ENCODE measurements around the gene COA1.
"Not testable (repeated sequence)": the region's sequence is repeated elsewhere in the genome, so short reads cannot be mapped to it uniquely, and the experiment has no call there.

GRCh38 chr7:43627798-43628197 lies 101.5 kb downstream of the COA1 start:
- TF ChIP-seq, protein P1, sequence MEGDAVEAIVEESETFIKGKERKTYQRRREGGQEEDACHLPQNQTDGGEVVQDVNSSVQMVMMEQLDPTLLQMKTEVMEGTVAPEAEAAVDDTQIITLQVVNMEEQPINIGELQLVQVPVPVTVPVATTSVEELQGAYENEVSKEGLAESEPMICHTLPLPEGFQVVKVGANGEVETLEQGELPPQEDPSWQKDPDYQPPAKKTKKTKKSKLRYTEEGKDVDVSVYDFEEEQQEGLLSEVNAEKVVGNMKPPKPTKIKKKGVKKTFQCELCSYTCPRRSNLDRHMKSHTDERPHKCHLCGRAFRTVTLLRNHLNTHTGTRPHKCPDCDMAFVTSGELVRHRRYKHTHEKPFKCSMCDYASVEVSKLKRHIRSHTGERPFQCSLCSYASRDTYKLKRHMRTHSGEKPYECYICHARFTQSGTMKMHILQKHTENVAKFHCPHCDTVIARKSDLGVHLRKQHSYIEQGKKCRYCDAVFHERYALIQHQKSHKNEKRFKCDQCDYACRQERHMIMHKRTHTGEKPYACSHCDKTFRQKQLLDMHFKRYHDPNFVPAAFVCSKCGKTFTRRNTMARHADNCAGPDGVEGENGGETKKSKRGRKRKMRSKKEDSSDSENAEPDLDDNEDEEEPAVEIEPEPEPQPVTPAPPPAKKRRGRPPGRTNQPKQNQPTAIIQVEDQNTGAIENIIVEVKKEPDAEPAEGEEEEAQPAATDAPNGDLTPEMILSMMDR (IDR thresholded peaks at IDR 0.05; ENCODE audit: poor library complexity, severe bottlenecking), result not testable (repeated sequence)
- TF ChIP-seq POLR2AphosphoS5 (IDR thresholded peaks at IDR 0.05); EZH2 (IDR thresholded peaks at IDR 0.05; ENCODE audit: borderline replicate concordance, insufficient read depth, low read length, poor library complexity, severe bottlenecking); RAD21 (conservative IDR thresholded peaks at IDR 0.05); EP300 (conservative IDR thresholded peaks at IDR 0.05; ENCODE audit: poor library complexity, severe bottlenecking); TAF1 (IDR thresholded peaks at IDR 0.05; ENCODE audit: low read depth): not testable (repeated sequence)

Data from neural cell (in vitro differentiated cells).